RPMI7951 (cell line): ENCODE data around the gene ZDHHC20. TPM values are rescaled to one million over a fixed set of nuclear protein-coding genes. Genes with fewer than 3 reads are reported as not detected.
A peak's percentile ranks its signal among the peaks of the same experiment; 100 is the strongest.

Experiments used
- DNase-seq: peaks from one replicate; pipeline ENCODE4 v3.0.0-alpha.2; 2012; ENCODE audit warnings: low read depth
- total RNA-seq: library from RNA; depleted of rRNA; stranded (reverse); fragments of >200 nt; shearing (Covaris generic); gene quantifications from 2 replicates; pipeline ENCODE4 v1.2.3, GENCODE V29; 2014; rRNA removed

The ZDHHC20 gene
- 104 and 138 TPM in 2 replicates for total RNA-seq

- peak; percentile 84 for DNase-seq
Measured at GRCh38 chr13:21458813-21459701, at the start of gene ZDHHC20. TSS of gene ZDHHC20 (minus strand) at chr13:21459303. CDS start at chr13:21459171, 132 bp downstream.

- no peak for DNase-seq
Measured at GRCh38 chr13:21504379-21504778, 45.3 kb upstream of the ZDHHC20 start.

- DNase-seq: no peak
Measured at GRCh38 chr13:21501686-21502085, 42.6 kb upstream of the ZDHHC20 start.

GRCh38 chr13:21486322-21486721, 27.2 kb upstream of the ZDHHC20 start:
- no peak for DNase-seq

GRCh38 chr13:21483748-21484147, 24.6 kb upstream of the ZDHHC20 start:
- no peak for DNase-seq

- DNase-seq: no peak
Measured at GRCh38 chr13:21481359-21481758, 22.3 kb upstream of the ZDHHC20 start.

GRCh38 chr13:21478881-21479808, 20.0 kb upstream of the ZDHHC20 start:
- DNase-seq: peak; percentile 71

GRCh38 chr13:21476893-21477472, 17.9 kb upstream of the ZDHHC20 start:
- peak; percentile 72 for DNase-seq

- DNase-seq: no peak
Measured at GRCh38 chr13:21475115-21475514, 16.0 kb upstream of the ZDHHC20 start.

GRCh38 chr13:21470785-21471184, 11.7 kb upstream of the ZDHHC20 start:
- DNase-seq: no peak

- no peak for DNase-seq
Measured at GRCh38 chr13:21466527-21466926, 7.4 kb upstream of the ZDHHC20 start.

GRCh38 chr13:21465710-21466160, 6.6 kb upstream of the ZDHHC20 start:
- no peak for DNase-seq

GRCh38 chr13:21463424-21463823, 4.3 kb upstream of the ZDHHC20 start:
- peak; percentile 14 for DNase-seq

GRCh38 chr13:21461131-21461530, 2.0 kb upstream of the ZDHHC20 start:
- DNase-seq: no peak

- no peak for DNase-seq
Measured at GRCh38 chr13:21458451-21458812, 671 bp downstream of the ZDHHC20 start.

GRCh38 chr13:21453387-21454081, 5.6 kb downstream of the ZDHHC20 start:
- no peak for DNase-seq

GRCh38 chr13:21450936-21451335, 8.2 kb downstream of the ZDHHC20 start:
- DNase-seq: no peak

GRCh38 chr13:21446656-21447055, 12.4 kb downstream of the ZDHHC20 start:
- DNase-seq: no peak

- no peak for DNase-seq
Measured at GRCh38 chr13:21445759-21446158, 13.3 kb downstream of the ZDHHC20 start.

GRCh38 chr13:21443171-21443570, 15.9 kb downstream of the ZDHHC20 start:
- DNase-seq: no peak

GRCh38 chr13:21436582-21436981, 22.5 kb downstream of the ZDHHC20 start:
- DNase-seq: no peak
